ENCODE results near the gene WDFY4. TPM values are rescaled to one million over a fixed set of nuclear protein-coding genes. Genes with fewer than 3 reads are reported as not detected.

WDFY4 gene
- total and polyA plus RNA-seq, 2 donors (not counting 1 experiment from before 2014, with no cell fraction given): 0.06 to 0.66 TPM

GRCh38 chr10:48879451-48879850, 194.8 kb downstream of the WDFY4 start:
- H3K4me2 ChIP-seq (ENCODE audit: extremely low read depth, insufficient read depth, low read length): no peak overlapping the region
- no peaks in the 10 kb centered on the region for H3K36me3 ChIP-seq (ENCODE audit: control insufficient read depth, insufficient read depth, low read length)
- no peak overlapping the region for H3K27ac ChIP-seq (ENCODE audit: insufficient read depth, low read length)
- no peak overlapping the region for H2AFZ ChIP-seq (ENCODE audit: low read length)
- no peaks in the 10 kb centered on the region for H3K27me3 ChIP-seq (ENCODE audit: control insufficient read depth, insufficient read depth, low read length)
- no peaks in the 10 kb centered on the region for H3K4me1 ChIP-seq (ENCODE audit: control insufficient read depth, extremely low read depth, insufficient read depth, low read length)
- no peaks in the 10 kb centered on the region for H4K20me1 ChIP-seq (ENCODE audit: control insufficient read depth, extremely low read depth, insufficient read depth, low read length)
- DNase-seq (ENCODE audit: low read depth in 2 of 2): no peak
- TF ChIP-seq EZH2 (IDR thresholded peaks at IDR 0.05; ENCODE audit: low read length, missing control alignments): no peak
- TF ChIP-seq CTCF (conservative IDR thresholded peaks at IDR 0.05 in 1 of 2, IDR thresholded peaks at IDR 0.05 in 1 of 2; ENCODE audit: low read depth in 1 of 2, low read length in 2 of 2): no peak
- H3K4me3 ChIP-seq (replicated peaks in 1 of 4; ENCODE audit: control extremely low read depth in 1 of 4, insufficient read depth in 1 of 4, low read depth in 3 of 4, low read length in 4 of 4): no peak overlapping the region
- no peaks in the 10 kb centered on the region for H3K79me2 ChIP-seq (ENCODE audit: control insufficient read depth, insufficient read depth, low read length)
- H3K9ac ChIP-seq (ENCODE audit: insufficient read depth, low read length): no peak overlapping the region
- H3K9me3 ChIP-seq (ENCODE audit: control insufficient read depth, insufficient read depth, low read depth, low read length): no peaks in the 10 kb centered on the region

- no peak overlapping the region for H3K4me3 ChIP-seq (replicated peaks in 1 of 4; ENCODE audit: control extremely low read depth in 1 of 4, insufficient read depth in 1 of 4, low read depth in 3 of 4, low read length in 4 of 4)
- no peaks in the 10 kb centered on the region for H3K4me1 ChIP-seq (ENCODE audit: control insufficient read depth, extremely low read depth, insufficient read depth, low read length)
- TF ChIP-seq EZH2 (IDR thresholded peaks at IDR 0.05; ENCODE audit: low read length, missing control alignments): no peak
- TF ChIP-seq CTCF (conservative IDR thresholded peaks at IDR 0.05 in 1 of 2, IDR thresholded peaks at IDR 0.05 in 1 of 2; ENCODE audit: low read depth in 1 of 2, low read length in 2 of 2): no peak
- H3K79me2 ChIP-seq (ENCODE audit: control insufficient read depth, insufficient read depth, low read length): no peaks in the 10 kb centered on the region
- no peak overlapping the region for H3K9ac ChIP-seq (ENCODE audit: insufficient read depth, low read length)
- no peak overlapping the region for H2AFZ ChIP-seq (ENCODE audit: low read length)
- no peaks in the 10 kb centered on the region for H4K20me1 ChIP-seq (ENCODE audit: control insufficient read depth, extremely low read depth, insufficient read depth, low read length)
- no peaks in the 10 kb centered on the region for H3K9me3 ChIP-seq (ENCODE audit: control insufficient read depth, insufficient read depth, low read depth, low read length)
- H3K27me3 ChIP-seq (ENCODE audit: control insufficient read depth, insufficient read depth, low read length): no peaks in the 10 kb centered on the region
- DNase-seq (ENCODE audit: low read depth in 2 of 2): no peak
- no peak overlapping the region for H3K4me2 ChIP-seq (ENCODE audit: extremely low read depth, insufficient read depth, low read length)
- no peak overlapping the region for H3K27ac ChIP-seq (ENCODE audit: insufficient read depth, low read length)
- H3K36me3 ChIP-seq (ENCODE audit: control insufficient read depth, insufficient read depth, low read length): no peaks in the 10 kb centered on the region
Observed at GRCh38 chr10:48880016-48880705, 195.5 kb downstream of the WDFY4 start.

- no peaks in the 10 kb centered on the region for H3K79me2 ChIP-seq (ENCODE audit: control insufficient read depth, insufficient read depth, low read length)
- H3K4me1 ChIP-seq (ENCODE audit: control insufficient read depth, extremely low read depth, insufficient read depth, low read length): no peaks in the 10 kb centered on the region
- H3K4me2 ChIP-seq (ENCODE audit: extremely low read depth, insufficient read depth, low read length): no peak overlapping the region
- H3K4me3 ChIP-seq (replicated peaks in 1 of 4; ENCODE audit: control extremely low read depth in 1 of 4, insufficient read depth in 1 of 4, low read depth in 3 of 4, low read length in 4 of 4): no peak overlapping the region
- no peak for DNase-seq (ENCODE audit: low read depth in 2 of 2)
- H3K27me3 ChIP-seq (ENCODE audit: control insufficient read depth, insufficient read depth, low read length): no peaks in the 10 kb centered on the region
- no peaks in the 10 kb centered on the region for H3K9me3 ChIP-seq (ENCODE audit: control insufficient read depth, insufficient read depth, low read depth, low read length)
- H2AFZ ChIP-seq (ENCODE audit: low read length): no peak overlapping the region
- no peaks in the 10 kb centered on the region for H4K20me1 ChIP-seq (ENCODE audit: control insufficient read depth, extremely low read depth, insufficient read depth, low read length)
- H3K9ac ChIP-seq (ENCODE audit: insufficient read depth, low read length): no peak overlapping the region
- H3K27ac ChIP-seq (ENCODE audit: insufficient read depth, low read length): no peak overlapping the region
- no peak for TF ChIP-seq CTCF (conservative IDR thresholded peaks at IDR 0.05 in 1 of 2, IDR thresholded peaks at IDR 0.05 in 1 of 2; ENCODE audit: low read depth in 1 of 2, low read length in 2 of 2)
- TF ChIP-seq EZH2 (IDR thresholded peaks at IDR 0.05; ENCODE audit: low read length, missing control alignments): no peak
- no peaks in the 10 kb centered on the region for H3K36me3 ChIP-seq (ENCODE audit: control insufficient read depth, insufficient read depth, low read length)
Observed at GRCh38 chr10:48881937-48882336, 197.3 kb downstream of the WDFY4 start.
